MCF 10A (cell line): ENCODE results near the gene ORMDL2. TPM values are rescaled to one million over a fixed set of nuclear protein-coding genes. Genes with fewer than 3 reads are reported as not detected.

Experiments used
- BruUV-seq: library from RNA; stranded (reverse); fragments of 400-500 nt; replicated peaks from 2 replicates; lab custom pipeline; 2021; lab: Mats Ljungman, UMichigan
- CTCF ChIA-PET: fragments of 300-600 bp; sonication (Branson Sonifier 250); formaldehyde crosslinking; extraction: SDS; loops from one replicate; lab custom pipeline; 2021; ENCODE audit warnings: antibody characterized with exemption, inconsistent platforms; lab: Yijun Ruan, JAX
- POLR2A ChIA-PET: fragments of 300-600, 350-650 bp; sonication (Branson Sonifier 250); formaldehyde crosslinking; extraction: SDS; loops from one replicate; lab custom pipeline; 2020; ENCODE audit warnings: antibody characterized with exemption, inconsistent platforms; lab: Yijun Ruan, JAX
- DNase-seq: peaks from one replicate; pipeline ENCODE4 v3.0.0-alpha.2; 2018; ENCODE audit not compliant: unreplicated experiment
- H3K27ac Mint-ChIP-seq: one replicate; pipeline ENCODE4 v1.8.0; 2022; ENCODE audit warnings: mild to moderate bottlenecking, low read depth, mixed read lengths; ENCODE audit not compliant: unreplicated experiment
- H3K27me3 Mint-ChIP-seq: one replicate; pipeline ENCODE4 v1.8.0; 2022; ENCODE audit warnings: mixed read lengths; ENCODE audit not compliant: insufficient read depth, unreplicated experiment
- H3K36me3 Mint-ChIP-seq: one replicate; pipeline ENCODE4 v1.8.0; 2022; ENCODE audit warnings: mild to moderate bottlenecking, moderate library complexity, mixed read lengths; ENCODE audit not compliant: insufficient read depth, unreplicated experiment
- H3K4me1 Mint-ChIP-seq: one replicate; pipeline ENCODE4 v1.8.0; 2022; ENCODE audit warnings: mixed read lengths; ENCODE audit not compliant: insufficient read depth, unreplicated experiment
- H3K4me3 Mint-ChIP-seq: one replicate; pipeline ENCODE4 v1.8.0; 2022; ENCODE audit warnings: mild to moderate bottlenecking, moderate library complexity, mixed read lengths; ENCODE audit not compliant: unreplicated experiment
- H3K9me3 Mint-ChIP-seq: one replicate; pipeline ENCODE4 v1.8.0; 2022; ENCODE audit warnings: mixed read lengths; ENCODE audit not compliant: unreplicated experiment
- CTCF ChIP-seq: fragments of 200-600 bp; IDR thresholded peaks from one replicate; pipeline ENCODE4 v1.8.0; 2022; ENCODE audit warnings: antibody characterized with exemption, mild to moderate bottlenecking; ENCODE audit not compliant: unreplicated experiment
- intact Hi-C: fragments of 100-400 bp; cut with micrococcal nuclease; formaldehyde crosslinking; loops from 2 replicates; pipeline ENCODE4 v1.14.1; 2022
- total RNA-seq: library from RNA; stranded (reverse); gene quantifications from 2 replicates; pipeline ENCODE4 v1.2.3, GENCODE V29; 2022

Gene ORMDL2
- total RNA-seq, 1 experiment from 2014 or later, result 54.6 TPM

GRCh38 chr12:55809274-55809673 lies 8.6 kb upstream of the ORMDL2 start:
- BruUV-seq, result no TSS peak
- Mint-ChIP-seq H3K27me3 (no peaks in the 10 kb centered on the region), H3K27ac (no peak overlapping the region), H3K36me3 (peaks cover 75% of the 10 kb centered on the region), H3K9me3 (no peaks in the 10 kb centered on the region), H3K4me1 (peaks cover 20% of the 10 kb centered on the region), H3K4me3 (no peak overlapping the region)
- ChIA-PET POLR2A (no interaction called here), CTCF (interaction anchor here (0.7 to 1.0 kb wide), 3 partner anchors 8 to 122 kb away, joined by 3 read pairs; partner anchors contain the start of genes DGKA and SARNP)
- TF ChIP-seq CTCF, result no peak
- intact Hi-C loops, result no loop called here
- no peak for DNase-seq

- no peak for TF ChIP-seq CTCF
- peaks cover 73% of the 10 kb centered on the region for H3K36me3 Mint-ChIP-seq
- intact Hi-C loops, result no loop called here
- no peaks in the 10 kb centered on the region for H3K27me3 Mint-ChIP-seq
- no peak overlapping the region for H3K4me3 Mint-ChIP-seq
- ChIA-PET POLR2A (interaction anchor here (1.5 kb wide), 1 partner anchor 116 kb away, joined by 5 read pairs; the partner anchor contains the start of gene PYM1), CTCF (interaction anchor here (0.5 to 1.3 kb wide), 3 partner anchors 127 to 277 kb away, joined by 3 to 5 read pairs (median 4); no protein-coding TSS in a partner anchor)
- no peaks in the 10 kb centered on the region for H3K9me3 Mint-ChIP-seq
- no peak for DNase-seq
- no peak overlapping the region for H3K27ac Mint-ChIP-seq
- peaks cover 23% of the 10 kb centered on the region for H3K4me1 Mint-ChIP-seq
- BruUV-seq, result no TSS peak
These were observed 5.8 kb upstream of the ORMDL2 start for GRCh38 chr12:55812088-55812487.

- DNase-seq, result no peak
- Mint-ChIP-seq H3K27ac (no peak overlapping the region), H3K9me3 (no peaks in the 10 kb centered on the region), H3K4me1 (peaks cover 26% of the 10 kb centered on the region), H3K27me3 (no peaks in the 10 kb centered on the region), H3K4me3 (no peak overlapping the region), H3K36me3 (peaks cover 53% of the 10 kb centered on the region)
- ChIA-PET POLR2A (interaction anchor here (0.6 to 1.0 kb wide), 2 partner anchors 128 to 134 kb away, joined by 3 to 4 read pairs; no protein-coding TSS in a partner anchor), CTCF (interaction anchor here (0.5 to 1.4 kb wide), 3 partner anchors 11 to 1672 kb away, joined by 3 to 4 read pairs (median 3); no protein-coding TSS in a partner anchor)
- no TSS peak for BruUV-seq
- intact Hi-C loops, result no loop called here
- no peak for TF ChIP-seq CTCF
These were observed 3.6 kb upstream of the ORMDL2 start for GRCh38 chr12:55814257-55814656.

GRCh38 chr12:55815473-55815872 lies 2.4 kb upstream of the ORMDL2 start:
- no peak for DNase-seq
- CTCF ChIA-PET, result interaction anchor here (0.6 to 0.7 kb wide), 2 partner anchors 23 to 68 kb away, joined by 3 read pairs; no protein-coding TSS in a partner anchor
- BruUV-seq, result no TSS peak
- H3K4me1 Mint-ChIP-seq, result peaks cover 32% of the 10 kb centered on the region
- TF ChIP-seq CTCF, result no peak
- POLR2A ChIA-PET, result interaction anchor here (0.6 to 8.3 kb wide), 10 partner anchors 13 to 302 kb away, joined by 3 to 207 read pairs (median 24); partner anchors contain the start of genes CD63, DGKA, DNAJC14 and PYM1
- no peak overlapping the region for H3K27ac Mint-ChIP-seq
- peaks cover 52% of the 10 kb centered on the region for H3K36me3 Mint-ChIP-seq
- H3K27me3 Mint-ChIP-seq, result no peaks in the 10 kb centered on the region
- H3K9me3 Mint-ChIP-seq, result no peaks in the 10 kb centered on the region
- intact Hi-C loops, result loop anchor here (5.0 kb wide), 1 partner anchor 227 kb away; the partner anchor contains the start of gene RPS26
- H3K4me3 Mint-ChIP-seq, result no peak overlapping the region
